Natural killer cell treated with Interleukin-12 subunit alpha and Interleukin-12 subunit beta and Interleukin-15 and Interleukin-18, amount 100 ng/mL, for 72 hours (primary cell): Measurements from ENCODE around the gene KCNG4. TPM values are rescaled to one million over a fixed set of nuclear protein-coding genes. Genes with fewer than 3 reads are reported as not detected.
A peak's percentile ranks its signal among the peaks of the same experiment; 100 is the strongest.

Experiments used
- ATAC-seq, 2 donors: fragments of 150-1000 bp; cut with Tn5 transposase in 1 of 2; sonication (Bioruptor Pico), chemical (Tn5 transposase) in 1 of 2; 2 replicates each; pipeline ENCODE4 v1.10.0; 2021
- DNase-seq: peaks from one replicate; pipeline ENCODE4 v3.0.0; 2022; ENCODE audit warnings: low spot score
- H3K27ac Mint-ChIP-seq, 2 donors: 1 replicate in 1 of 2; 2 replicates in 1 of 2; pipeline ENCODE4 v1.8.0; 2022; ENCODE audit warnings: mixed read lengths in 2 of 2, mild to moderate bottlenecking in 1 of 2, moderate library complexity in 1 of 2
- H3K27me3 Mint-ChIP-seq, 2 donors: 1 replicate in 1 of 2; 2 replicates in 1 of 2; pipeline ENCODE4 v1.8.0; 2022; ENCODE audit warnings: mixed read lengths in 2 of 2
- H3K36me3 Mint-ChIP-seq: one replicate; pipeline ENCODE4 v1.8.0; 2022; ENCODE audit warnings: mixed read lengths
- H3K4me1 Mint-ChIP-seq, 2 donors: 1 replicate in 1 of 2; 2 replicates in 1 of 2; pipeline ENCODE4 v1.8.0; 2022; ENCODE audit warnings: low read depth in 2 of 2, mixed read lengths in 2 of 2, mild to moderate bottlenecking in 1 of 2
- H3K4me3 Mint-ChIP-seq: one replicate; pipeline ENCODE4 v1.8.0; 2022; ENCODE audit warnings: mixed read lengths
- H3K9me3 Mint-ChIP-seq: 2 replicates; pipeline ENCODE4 v1.8.0; 2022; ENCODE audit warnings: mixed read lengths
- total RNA-seq, 2 donors: library from RNA; stranded (reverse); gene quantifications; one replicate each; pipeline ENCODE4 v1.2.3, GENCODE V29; 2022

KCNG4 gene
- total RNA-seq, 2 donors from 2014 or later: not detected

GRCh38 chr16:84199861-84200260, 40.0 kb downstream of the KCNG4 start:
- Mint-ChIP-seq H3K4me3 (no peak overlapping the region), H3K36me3 (no peaks in the 10 kb centered on the region), H3K27ac (no peak overlapping the region), H3K27me3 (peaks cover 0 to 4% of the 10 kb centered on the region in 2 donors), H3K4me1 (no peaks in the 10 kb centered on the region), H3K9me3 (no peaks in the 10 kb centered on the region)
- DNase-seq (no peak), ATAC-seq (no peak)

DNA sequence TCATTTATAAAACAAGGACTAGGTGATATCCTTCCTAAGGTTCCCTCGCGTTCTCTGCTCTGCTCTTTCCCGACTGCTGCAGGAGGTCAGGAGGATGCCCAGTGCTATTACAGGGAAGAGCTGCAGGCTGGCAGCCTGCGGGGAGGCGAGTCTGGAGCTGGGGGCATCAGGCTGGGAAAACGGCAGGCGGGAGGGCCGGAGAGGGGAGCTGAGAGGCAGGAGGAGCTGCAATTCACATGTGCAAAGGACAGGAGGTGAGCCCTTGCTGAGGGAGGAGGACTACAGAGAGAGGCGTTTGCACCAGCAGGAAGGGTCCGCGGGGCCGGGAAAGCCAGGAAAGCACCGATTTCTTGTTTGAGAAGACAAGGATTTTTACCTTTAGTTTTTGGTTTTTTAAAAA, 40.7 kb downstream of the KCNG4 start:
- no peak for DNase-seq
- no peaks in the 10 kb centered on the region for H3K36me3 Mint-ChIP-seq
- H3K4me1 Mint-ChIP-seq: peaks cover 0 to 5% of the 10 kb centered on the region in 2 donors
- H3K4me3 Mint-ChIP-seq: no peak overlapping the region
- H3K27ac Mint-ChIP-seq: no peak overlapping the region
- H3K27me3 Mint-ChIP-seq: peaks cover 0 to 4% of the 10 kb centered on the region in 2 donors
- H3K9me3 Mint-ChIP-seq: no peaks in the 10 kb centered on the region
- no peak for ATAC-seq

DNA sequence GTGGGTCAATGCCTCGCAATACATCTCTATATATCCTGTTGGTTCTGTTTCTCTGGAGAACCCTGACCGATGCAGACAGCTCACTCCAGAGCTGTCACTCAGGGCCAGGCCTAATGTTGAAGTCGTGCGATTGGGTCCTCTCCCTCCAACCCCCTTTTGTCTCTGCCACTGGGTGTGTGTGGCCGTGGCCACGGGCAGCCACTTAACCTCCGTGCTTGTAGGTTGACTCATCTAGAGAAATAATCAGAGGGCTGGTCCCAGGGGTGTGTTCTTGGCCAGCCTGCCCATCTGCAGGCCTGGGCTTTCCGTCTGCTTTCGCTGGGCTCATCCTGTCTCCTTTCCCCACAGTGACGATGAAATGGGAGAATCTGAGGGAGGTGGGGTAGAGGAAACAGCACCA, 41.4 kb downstream of the KCNG4 start:
- H3K27ac Mint-ChIP-seq: no peak overlapping the region
- H3K27me3 Mint-ChIP-seq: peaks cover 0 to 4% of the 10 kb centered on the region in 2 donors
- ATAC-seq (no peak), DNase-seq (no peak)
- peaks cover 0 to 11% of the 10 kb centered on the region in 2 donors for H3K4me1 Mint-ChIP-seq
- H3K9me3 Mint-ChIP-seq: no peaks in the 10 kb centered on the region
- no peak overlapping the region for H3K4me3 Mint-ChIP-seq
- H3K36me3 Mint-ChIP-seq: no peaks in the 10 kb centered on the region

DNA sequence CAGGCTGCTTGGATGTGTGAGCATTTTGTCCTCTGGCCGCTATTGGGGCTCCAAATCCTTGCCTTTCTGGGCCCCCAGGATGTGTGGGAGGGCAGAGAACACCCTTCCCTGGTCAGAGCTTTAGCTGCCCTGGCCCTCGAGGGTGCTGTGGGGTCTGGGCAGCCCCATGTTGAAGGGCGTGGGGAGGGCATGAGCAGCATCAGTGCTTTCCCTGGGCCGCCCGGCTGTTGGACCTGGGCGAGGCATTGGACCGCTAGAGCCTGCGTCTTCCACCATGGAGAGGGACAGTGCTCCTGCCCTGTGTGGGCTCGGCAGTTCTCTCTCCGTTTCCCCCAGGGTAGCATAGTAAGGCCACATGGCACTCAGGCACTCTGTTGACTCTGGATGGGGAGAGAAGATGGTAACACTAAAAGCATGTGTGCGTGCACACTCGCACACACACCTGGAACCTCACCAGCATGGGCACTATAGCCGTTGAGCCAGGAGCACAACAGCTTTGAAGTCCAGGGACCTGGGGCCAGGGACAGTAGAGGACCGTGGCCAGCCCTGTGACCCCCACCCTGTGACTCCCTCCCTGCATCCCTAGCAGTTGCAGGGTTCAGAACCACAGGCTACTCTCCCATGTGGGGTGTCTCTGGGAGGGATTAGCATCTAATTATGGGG, 42.2 kb downstream of the KCNG4 start:
- Mint-ChIP-seq H3K36me3 (no peaks in the 10 kb centered on the region), H3K4me3 (no peak overlapping the region), H3K4me1 (peaks cover 0 to 13% of the 10 kb centered on the region in 2 donors), H3K27ac (no peak overlapping the region), H3K9me3 (no peaks in the 10 kb centered on the region), H3K27me3 (peaks cover 0 to 4% of the 10 kb centered on the region in 2 donors)
- DNase-seq: no peak
- no peak for ATAC-seq

DNA sequence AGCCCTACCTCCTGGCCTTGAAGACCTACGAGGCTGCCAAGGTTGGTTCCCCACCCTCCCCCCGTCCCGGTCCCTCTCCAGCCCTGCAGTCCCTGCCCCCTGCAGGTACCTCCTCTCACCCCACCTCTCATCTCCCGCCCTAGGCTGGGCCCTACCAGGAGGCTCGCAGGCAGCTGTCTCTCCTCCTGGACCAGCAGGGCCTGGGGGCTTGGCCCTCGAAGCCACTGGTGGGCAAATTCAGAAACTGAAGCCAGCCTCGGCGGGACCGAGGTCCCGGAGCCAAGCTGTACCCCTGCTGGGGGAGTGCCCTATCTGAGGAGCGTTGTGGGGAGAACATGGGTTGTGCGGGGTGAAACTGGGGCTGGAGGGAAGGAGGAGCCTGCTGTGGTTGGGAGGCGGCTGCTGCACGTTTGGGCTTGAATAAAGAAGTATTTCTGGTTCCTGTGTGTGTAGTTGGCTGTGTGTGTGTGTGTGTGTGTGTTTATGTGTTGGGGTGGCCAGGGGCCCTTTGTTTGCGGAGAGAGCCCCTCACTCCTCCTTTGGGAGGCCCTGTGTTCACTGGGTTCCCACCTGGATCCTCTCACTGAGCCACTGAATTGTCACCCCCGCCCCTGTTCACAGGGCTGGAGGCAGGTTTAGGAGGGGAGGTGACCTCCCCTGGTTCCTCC, 43.0 kb downstream of the KCNG4 start:
- no peak overlapping the region for H3K27ac Mint-ChIP-seq

GRCh38 chr16:84196101-84196500, 43.7 kb downstream of the KCNG4 start:
- DNase-seq (no peak), ATAC-seq (no peak)
- no peak overlapping the region for H3K4me3 Mint-ChIP-seq
- H3K9me3 Mint-ChIP-seq: no peaks in the 10 kb centered on the region
- peaks cover 0 to 13% of the 10 kb centered on the region in 2 donors for H3K4me1 Mint-ChIP-seq
- H3K27me3 Mint-ChIP-seq: peaks cover 0 to 4% of the 10 kb centered on the region in 2 donors
- H3K36me3 Mint-ChIP-seq: no peaks in the 10 kb centered on the region
- no peak overlapping the region for H3K27ac Mint-ChIP-seq

More for the DNA sequence above, 43.0 kb downstream of the KCNG4 start:
- Mint-ChIP-seq H3K27me3 (peaks cover 0 to 4% of the 10 kb centered on the region in 2 donors), H3K4me3 (no peak overlapping the region), H3K9me3 (no peaks in the 10 kb centered on the region), H3K36me3 (no peaks in the 10 kb centered on the region), H3K4me1 (peaks cover 0 to 13% of the 10 kb centered on the region in 2 donors)
- ATAC-seq: no peak
- no peak for DNase-seq

DNA sequence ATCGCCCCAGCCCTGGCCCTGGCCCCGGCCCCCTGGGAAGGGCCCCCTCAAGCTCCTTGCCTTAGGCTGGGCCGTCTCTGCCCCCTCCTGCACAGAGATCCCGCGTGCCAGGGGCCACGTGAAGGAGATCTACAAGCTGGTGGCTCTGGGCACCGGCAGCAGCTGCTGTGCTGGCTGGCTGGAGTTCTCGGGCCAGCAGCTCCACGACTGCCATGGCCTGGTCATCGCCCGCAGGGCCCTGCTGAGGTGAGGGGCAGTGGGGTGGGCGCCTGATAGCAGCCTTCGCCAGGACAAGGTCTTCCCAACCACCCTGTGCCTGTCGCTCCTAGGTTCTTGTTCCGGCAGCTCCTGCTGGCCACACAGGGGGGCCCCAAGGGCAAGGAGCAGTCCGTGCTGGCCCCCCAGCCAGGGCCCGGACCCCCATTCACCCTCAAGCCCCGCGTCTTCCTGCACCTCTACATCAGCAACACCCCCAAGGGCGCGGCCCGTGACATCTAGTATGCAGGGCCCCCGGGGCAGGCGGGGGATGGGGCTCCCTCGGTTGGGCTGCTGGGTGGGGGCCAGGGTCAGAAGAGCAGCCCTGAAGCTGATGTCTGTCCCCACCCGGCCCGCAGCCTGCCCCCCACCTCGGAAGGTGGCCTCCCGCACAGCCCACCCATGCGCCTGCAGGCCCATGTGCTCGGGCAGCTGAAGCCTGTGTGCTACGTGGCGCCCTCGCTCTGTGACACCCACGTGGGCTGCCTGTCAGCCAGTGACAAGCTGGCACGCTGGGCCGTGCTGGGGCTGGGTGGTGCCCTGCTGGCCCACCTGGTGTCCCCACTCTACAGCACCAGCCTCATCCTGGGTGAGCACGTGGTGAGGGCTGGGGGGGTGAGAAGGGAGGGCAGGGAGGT, 44.4 kb downstream of the KCNG4 start:
- Mint-ChIP-seq H3K36me3 (no peaks in the 10 kb centered on the region), H3K9me3 (no peaks in the 10 kb centered on the region), H3K4me1 (peaks cover 0 to 13% of the 10 kb centered on the region in 2 donors), H3K4me3 (no peak overlapping the region), H3K27me3 (peaks cover 0 to 4% of the 10 kb centered on the region in 2 donors), H3K27ac (no peak overlapping the region)
- no peak for DNase-seq
- ATAC-seq: no peak

DNA sequence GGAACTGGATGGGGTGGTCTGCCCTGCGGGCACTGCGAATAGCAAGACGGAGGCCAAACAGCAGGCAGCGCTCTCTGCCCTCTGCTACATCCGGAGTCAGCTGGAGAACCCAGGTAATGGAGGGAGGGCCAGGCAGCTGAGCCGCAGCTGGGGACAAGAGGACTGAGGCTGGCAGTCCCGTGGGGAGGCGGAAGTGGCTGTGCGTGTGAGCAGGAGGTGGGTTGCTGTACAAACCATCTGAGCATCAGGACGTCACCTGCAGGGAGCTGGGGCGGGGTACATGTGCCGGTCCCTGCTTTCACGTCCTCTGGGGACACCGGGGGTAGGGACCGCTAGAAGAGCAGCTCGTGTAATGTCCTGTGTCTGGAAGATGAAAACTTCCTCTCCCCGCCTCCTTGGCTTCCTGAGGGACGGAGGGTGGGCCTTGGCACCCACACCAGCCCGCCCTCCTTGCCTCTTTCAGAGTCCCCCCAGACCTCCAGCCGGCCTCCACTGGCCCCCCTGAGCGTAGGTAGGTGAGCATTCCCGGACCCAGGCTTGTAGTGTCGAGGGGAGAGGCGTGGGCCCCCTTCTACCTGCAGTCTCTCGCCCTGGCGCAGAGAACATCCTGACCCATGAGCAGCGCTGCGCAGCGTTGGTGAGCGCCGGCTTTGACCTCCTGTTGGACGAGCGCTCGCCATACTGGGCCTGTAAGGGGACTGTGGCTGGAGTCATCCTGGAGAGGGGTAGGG, 45.2 kb downstream of the KCNG4 start:
- H3K27ac Mint-ChIP-seq: no peak overlapping the region
- H3K36me3 Mint-ChIP-seq: no peaks in the 10 kb centered on the region
- no peak for DNase-seq
- H3K4me1 Mint-ChIP-seq: peaks cover 0 to 13% of the 10 kb centered on the region in 2 donors
- peak; percentile 37 to 46 for ATAC-seq
- peak overlapping the region; percentile 27 for H3K4me3 Mint-ChIP-seq
- H3K27me3 Mint-ChIP-seq: peaks cover 0 to 4% of the 10 kb centered on the region in 2 donors
- H3K9me3 Mint-ChIP-seq: no peaks in the 10 kb centered on the region

GRCh38 chr16:84194018-84194417, 45.8 kb downstream of the KCNG4 start:
- no peak for ATAC-seq
- no peaks in the 10 kb centered on the region for H3K9me3 Mint-ChIP-seq
- no peaks in the 10 kb centered on the region for H3K36me3 Mint-ChIP-seq
- H3K4me3 Mint-ChIP-seq: no peak overlapping the region
- H3K4me1 Mint-ChIP-seq: peaks cover 0 to 13% of the 10 kb centered on the region in 2 donors
- H3K27me3 Mint-ChIP-seq: peaks cover 0 to 4% of the 10 kb centered on the region in 2 donors
- no peak for DNase-seq
- H3K27ac Mint-ChIP-seq: no peak overlapping the region

GRCh38 chr16:84193480-84193879, 46.3 kb downstream of the KCNG4 start:
- H3K4me1 Mint-ChIP-seq: peaks cover 0 to 13% of the 10 kb centered on the region in 2 donors
- no peaks in the 10 kb centered on the region for H3K36me3 Mint-ChIP-seq
- no peaks in the 10 kb centered on the region for H3K9me3 Mint-ChIP-seq
- H3K4me3 Mint-ChIP-seq: no peak overlapping the region
- DNase-seq (no peak), ATAC-seq (no peak)
- no peak overlapping the region for H3K27ac Mint-ChIP-seq
- H3K27me3 Mint-ChIP-seq: peaks cover 0 to 2% of the 10 kb centered on the region in 2 donors

DNA sequence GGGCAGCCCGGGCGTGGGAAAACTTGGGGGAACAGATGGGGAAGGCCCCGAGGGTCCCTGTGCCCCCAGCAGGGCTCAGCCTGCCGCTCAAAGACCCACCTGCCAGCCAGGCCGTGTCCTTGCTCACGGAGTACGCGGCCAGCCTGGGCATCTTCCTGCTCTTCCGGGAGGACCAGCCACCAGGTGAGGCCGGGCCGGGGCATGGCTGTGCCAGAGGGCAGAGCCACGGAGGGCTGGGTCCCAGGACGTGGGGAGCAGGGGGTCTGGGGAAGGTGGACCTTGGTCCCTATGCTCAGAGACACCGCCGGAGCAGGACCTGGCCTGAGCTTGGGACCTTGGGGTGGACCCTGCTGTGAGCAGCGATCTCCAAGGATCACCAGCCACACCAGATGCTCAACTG, 48.3 kb downstream of the KCNG4 start:
- H3K27me3 Mint-ChIP-seq: no peaks in the 10 kb centered on the region
- H3K36me3 Mint-ChIP-seq: no peaks in the 10 kb centered on the region
- ATAC-seq: no peak
- peaks cover 0 to 13% of the 10 kb centered on the region in 2 donors for H3K4me1 Mint-ChIP-seq
- DNase-seq: no peak
- H3K4me3 Mint-ChIP-seq: no peak overlapping the region
- no peak overlapping the region for H3K27ac Mint-ChIP-seq
- no peaks in the 10 kb centered on the region for H3K9me3 Mint-ChIP-seq

DNA sequence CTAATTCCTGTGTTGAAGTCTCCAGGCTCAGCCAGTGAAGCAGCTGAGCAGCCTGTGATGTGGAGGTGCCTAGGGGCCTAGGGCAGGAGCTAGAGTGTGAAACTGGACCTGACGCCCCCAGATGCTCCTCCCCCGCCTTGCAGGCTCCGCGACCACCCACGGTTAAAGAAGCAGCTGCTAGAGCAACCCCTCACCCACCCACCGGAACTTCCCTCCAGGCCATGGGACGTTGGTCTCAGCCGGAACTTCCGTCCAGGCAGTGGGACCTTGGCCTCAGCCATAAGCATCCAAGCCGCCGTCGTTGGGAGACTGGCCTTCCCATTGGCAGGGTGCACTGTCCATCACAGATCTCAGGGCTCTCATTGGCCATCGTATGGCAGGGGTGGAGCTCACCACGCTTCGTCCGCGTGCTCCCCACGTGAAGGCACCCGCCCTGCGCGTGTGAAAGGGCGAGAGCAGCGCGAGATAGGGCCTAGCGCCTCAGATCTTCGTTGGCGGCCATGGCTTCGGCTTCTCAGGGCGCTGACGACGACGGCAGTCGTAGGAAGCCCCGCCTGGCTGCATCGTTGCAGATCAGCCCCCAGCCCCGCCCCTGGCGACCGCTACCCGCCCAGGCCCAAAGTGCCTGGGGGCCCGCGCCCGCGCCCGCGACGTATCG, 49.0 kb downstream of the KCNG4 start, which contains the start of gene ADAD2:
Gene ADAD2 (plus strand): TSS at position 427 of the 658 bp plus-strand sequence. CDS start 74 bp downstream, at position 501.
- H3K9me3 Mint-ChIP-seq: no peaks in the 10 kb centered on the region
- H3K36me3 Mint-ChIP-seq: no peaks in the 10 kb centered on the region
- no peak within 1 kb of the TSS for H3K4me3 Mint-ChIP-seq
- ATAC-seq (no peak), DNase-seq (no peak)
- no peak within 1 kb of the TSS for H3K27ac Mint-ChIP-seq
- peaks cover 0 to 13% of the 10 kb centered on the region in 2 donors for H3K4me1 Mint-ChIP-seq
- H3K27me3 Mint-ChIP-seq: no peaks in the 10 kb centered on the region
